Fibroblast of pulmonary artery (primary cell): ENCODE data around the gene ABTB2.

Experiments used
- DNase-seq: peaks from one replicate; pipeline ENCODE4 v3.0.0-alpha.2; 2010; ENCODE audit warnings: low read depth
- H3K4me3 ChIP-seq: replicated peaks from 2 replicates; pipeline ENCODE4 v1.5.1; 2011; ENCODE audit warnings: low read depth, mild to moderate bottlenecking, control low read depth, low read length, moderate library complexity
- TF ChIP-seq, protein P1 (sequence below): IDR thresholded peaks from 2 replicates; pipeline ENCODE4 v1.5.1; 2011; ENCODE audit warnings: mild to moderate bottlenecking, control low read depth, low read length, inconsistent platforms; ENCODE audit errors: missing control alignments

Gene ABTB2

DNA sequence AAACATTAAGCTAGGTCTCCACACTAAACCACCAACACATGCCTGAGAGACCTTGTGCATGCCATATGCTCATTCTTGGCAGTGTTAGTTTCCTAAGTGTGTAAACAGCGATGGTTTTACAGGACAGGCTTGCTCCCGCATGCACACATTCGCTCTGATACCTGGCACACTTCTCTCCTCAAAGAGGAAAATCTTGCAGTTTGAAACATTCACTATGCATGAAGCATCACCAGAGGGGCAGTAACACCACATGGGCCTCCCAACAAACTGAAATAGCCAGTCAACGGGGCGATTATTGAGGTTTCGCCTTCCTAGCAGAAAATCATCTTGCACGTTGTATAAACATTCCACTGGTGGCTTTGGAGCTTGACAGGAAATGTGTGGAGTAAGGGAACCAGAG is 52.6 kb downstream of the ABTB2 start:
- TF ChIP-seq, protein P1, sequence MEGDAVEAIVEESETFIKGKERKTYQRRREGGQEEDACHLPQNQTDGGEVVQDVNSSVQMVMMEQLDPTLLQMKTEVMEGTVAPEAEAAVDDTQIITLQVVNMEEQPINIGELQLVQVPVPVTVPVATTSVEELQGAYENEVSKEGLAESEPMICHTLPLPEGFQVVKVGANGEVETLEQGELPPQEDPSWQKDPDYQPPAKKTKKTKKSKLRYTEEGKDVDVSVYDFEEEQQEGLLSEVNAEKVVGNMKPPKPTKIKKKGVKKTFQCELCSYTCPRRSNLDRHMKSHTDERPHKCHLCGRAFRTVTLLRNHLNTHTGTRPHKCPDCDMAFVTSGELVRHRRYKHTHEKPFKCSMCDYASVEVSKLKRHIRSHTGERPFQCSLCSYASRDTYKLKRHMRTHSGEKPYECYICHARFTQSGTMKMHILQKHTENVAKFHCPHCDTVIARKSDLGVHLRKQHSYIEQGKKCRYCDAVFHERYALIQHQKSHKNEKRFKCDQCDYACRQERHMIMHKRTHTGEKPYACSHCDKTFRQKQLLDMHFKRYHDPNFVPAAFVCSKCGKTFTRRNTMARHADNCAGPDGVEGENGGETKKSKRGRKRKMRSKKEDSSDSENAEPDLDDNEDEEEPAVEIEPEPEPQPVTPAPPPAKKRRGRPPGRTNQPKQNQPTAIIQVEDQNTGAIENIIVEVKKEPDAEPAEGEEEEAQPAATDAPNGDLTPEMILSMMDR, result no peak
- no peak overlapping the region for H3K4me3 ChIP-seq
- no peak for DNase-seq

GRCh38 chr11:34303028-34303570 is 54.7 kb downstream of the ABTB2 start:
- TF ChIP-seq, protein P1, result no peak
- no peak overlapping the region for H3K4me3 ChIP-seq
- no peak for DNase-seq

GRCh38 chr11:34302046-34302921 is 55.5 kb downstream of the ABTB2 start:
- DNase-seq, result peak; percentile 75
- no peak overlapping the region for H3K4me3 ChIP-seq
- TF ChIP-seq, protein P1, result no peak

GRCh38 chr11:34300926-34301295 is 56.9 kb downstream of the ABTB2 start:
- no peak for DNase-seq
- H3K4me3 ChIP-seq, result no peak overlapping the region
- TF ChIP-seq, protein P1, result no peak

GRCh38 chr11:34300026-34300925 is 57.5 kb downstream of the ABTB2 start:
- TF ChIP-seq, protein P1, result no peak
- no peak for DNase-seq
- no peak overlapping the region for H3K4me3 ChIP-seq

GRCh38 chr11:34299284-34299972 is 58.4 kb downstream of the ABTB2 start:
- no peak overlapping the region for H3K4me3 ChIP-seq
- DNase-seq, result no peak
- TF ChIP-seq, protein P1, result no peak
